NCI-H345 treated with DMSO at 0.1 percent for 48 hours (cell line): ENCODE data around the gene ANG.

Experiments
- DNase-seq: peaks from one replicate; lab custom pipeline; 2025; ENCODE audit not compliant: unreplicated experiment; lab: John Stamatoyannopoulos, UW

Gene ANG

DNA sequence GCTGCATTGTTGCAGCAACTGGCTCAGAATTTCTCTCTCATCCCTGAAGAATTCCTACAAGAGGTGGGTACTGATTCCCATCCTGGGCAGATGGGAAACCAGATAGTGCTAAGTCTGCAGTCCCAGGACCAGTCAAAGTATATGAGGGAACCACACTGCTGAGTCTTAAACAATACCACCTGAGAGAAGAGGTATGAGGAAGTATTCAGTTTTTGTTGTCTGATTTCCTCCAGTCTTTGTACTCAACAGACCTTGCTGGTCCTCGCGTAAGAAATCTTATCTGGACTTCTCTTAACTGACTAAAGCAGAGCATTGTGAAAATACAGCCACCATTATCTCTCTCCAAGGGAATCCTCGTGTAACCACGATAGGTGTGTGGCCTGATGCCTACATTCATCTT lies 53.6 kb downstream of the ANG start:
- DNase-seq = no peak

DNA sequence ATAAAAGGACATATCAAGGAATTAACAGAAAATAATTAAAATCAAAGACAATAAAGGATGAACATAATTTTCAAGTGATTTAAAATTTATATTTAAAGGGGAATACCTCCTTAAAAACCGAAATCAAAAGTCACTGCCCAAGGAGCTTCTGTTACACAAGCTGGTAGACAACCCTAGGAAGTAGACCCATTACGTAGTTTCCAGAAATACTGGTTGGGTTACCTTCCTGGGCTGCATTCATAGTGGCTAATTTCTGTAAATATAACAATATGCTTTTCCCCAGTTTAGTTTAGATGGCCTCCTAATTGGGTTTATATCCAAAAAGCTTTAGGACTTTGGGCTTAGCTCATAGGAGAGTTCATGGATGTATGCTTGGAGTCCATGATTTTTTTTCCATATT lies 55.0 kb downstream of the ANG start:
- no peak for DNase-seq
